ENCODE results near the gene SPATA21.

The SPATA21 gene

DNA sequence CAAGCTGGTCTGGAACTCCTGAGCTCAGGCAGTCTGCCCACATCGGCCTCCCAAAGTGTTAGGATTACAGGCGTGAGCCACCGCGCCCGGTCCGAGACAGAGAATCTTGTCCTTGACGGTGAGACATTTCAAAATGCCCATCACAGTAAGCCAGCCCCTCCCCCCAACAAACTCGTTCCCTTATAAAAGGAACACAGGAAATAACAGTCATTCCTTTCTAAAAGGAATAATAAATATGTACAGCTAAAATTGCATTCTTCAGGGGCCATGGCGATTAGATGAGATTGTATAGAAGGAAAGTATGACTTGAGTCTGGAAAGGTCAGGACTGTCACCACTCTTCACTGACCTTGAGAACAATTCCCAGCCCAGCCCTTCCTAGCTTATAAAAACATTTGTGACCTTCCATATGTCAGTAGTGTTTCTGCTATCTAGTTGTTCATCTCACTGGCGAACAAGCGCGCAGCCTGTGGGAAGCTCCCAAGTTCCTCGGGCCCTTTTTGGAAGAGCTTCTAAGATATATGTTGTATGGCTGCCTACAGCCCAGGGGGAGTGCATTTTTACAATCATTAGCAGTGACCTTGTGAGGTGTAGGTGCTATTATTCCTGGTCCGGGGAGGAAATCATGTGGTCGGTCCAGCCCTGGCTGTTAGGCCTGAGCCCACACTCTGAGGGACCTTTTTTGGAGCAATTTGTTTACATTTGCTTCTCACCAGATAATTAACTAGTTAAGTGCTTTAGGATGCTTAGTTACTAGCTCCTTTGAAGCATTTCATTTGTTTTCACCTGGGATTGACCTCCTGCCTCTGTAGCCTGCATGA, 61.5 kb downstream of the SPATA21 start:
- intact Hi-C loops (cut with DNase I; ENCODE audit: low total_unique reads): loop anchor here (10.0 kb wide), 1 partner anchor 291 kb away; no protein-coding TSS in a partner anchor
- Histone ChIP-seq H3K36me3 (no peaks in the 10 kb centered on the region), H3K27me3 (no peaks in the 10 kb centered on the region), H3K27ac (peak overlapping the region; percentile 46 to 48), H3K4me1 (peaks cover 0 to 96% (median 54%) of the 10 kb centered on the region in 4 donors), H3K9me3 (no peaks in the 10 kb centered on the region), H3K4me3 (peak overlapping the region in 1 of 2 donors; percentile 18)
- TF ChIP-seq, protein P1, sequence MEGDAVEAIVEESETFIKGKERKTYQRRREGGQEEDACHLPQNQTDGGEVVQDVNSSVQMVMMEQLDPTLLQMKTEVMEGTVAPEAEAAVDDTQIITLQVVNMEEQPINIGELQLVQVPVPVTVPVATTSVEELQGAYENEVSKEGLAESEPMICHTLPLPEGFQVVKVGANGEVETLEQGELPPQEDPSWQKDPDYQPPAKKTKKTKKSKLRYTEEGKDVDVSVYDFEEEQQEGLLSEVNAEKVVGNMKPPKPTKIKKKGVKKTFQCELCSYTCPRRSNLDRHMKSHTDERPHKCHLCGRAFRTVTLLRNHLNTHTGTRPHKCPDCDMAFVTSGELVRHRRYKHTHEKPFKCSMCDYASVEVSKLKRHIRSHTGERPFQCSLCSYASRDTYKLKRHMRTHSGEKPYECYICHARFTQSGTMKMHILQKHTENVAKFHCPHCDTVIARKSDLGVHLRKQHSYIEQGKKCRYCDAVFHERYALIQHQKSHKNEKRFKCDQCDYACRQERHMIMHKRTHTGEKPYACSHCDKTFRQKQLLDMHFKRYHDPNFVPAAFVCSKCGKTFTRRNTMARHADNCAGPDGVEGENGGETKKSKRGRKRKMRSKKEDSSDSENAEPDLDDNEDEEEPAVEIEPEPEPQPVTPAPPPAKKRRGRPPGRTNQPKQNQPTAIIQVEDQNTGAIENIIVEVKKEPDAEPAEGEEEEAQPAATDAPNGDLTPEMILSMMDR (IDR thresholded peaks at IDR 0.05): no peak
- no peak for DNase-seq

DNA sequence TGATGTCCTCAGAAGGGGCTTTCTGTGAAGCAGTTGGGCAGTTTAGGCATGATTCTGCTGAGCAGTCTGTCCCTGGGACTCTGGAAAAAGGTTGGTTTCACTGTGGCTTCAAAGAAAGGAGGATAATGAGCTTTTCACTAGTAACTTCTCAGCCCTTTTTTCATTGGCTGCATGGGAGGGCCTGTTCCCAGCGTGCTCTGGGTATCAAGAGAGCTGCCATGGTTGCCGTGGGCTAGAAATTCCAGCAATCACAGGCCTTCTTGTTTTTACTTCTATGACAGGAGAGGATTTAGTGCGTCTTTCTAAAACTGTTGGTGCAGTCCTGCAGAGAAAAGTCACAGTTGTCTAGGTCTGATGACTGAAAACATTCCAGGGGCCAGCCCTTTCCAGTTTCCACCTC, 63.0 kb downstream of the SPATA21 start:
- no peaks in the 10 kb centered on the region for H3K27me3 ChIP-seq
- peaks cover 0 to 98% (median 63%) of the 10 kb centered on the region in 4 donors for H3K4me1 ChIP-seq
- TF ChIP-seq, protein P1 (IDR thresholded peaks at IDR 0.05): no peak
- peak overlapping the region; percentile 3 to 48 for H3K27ac ChIP-seq
- H3K36me3 ChIP-seq: no peaks in the 10 kb centered on the region
- no peak overlapping the region for H3K4me3 ChIP-seq
- DNase-seq: no peak
- intact Hi-C loops (cut with DNase I; ENCODE audit: low total_unique reads): loop anchor here (10.0 kb wide), 1 partner anchor 289 kb away; no protein-coding TSS in a partner anchor
- H3K9me3 ChIP-seq: no peaks in the 10 kb centered on the region

DNA sequence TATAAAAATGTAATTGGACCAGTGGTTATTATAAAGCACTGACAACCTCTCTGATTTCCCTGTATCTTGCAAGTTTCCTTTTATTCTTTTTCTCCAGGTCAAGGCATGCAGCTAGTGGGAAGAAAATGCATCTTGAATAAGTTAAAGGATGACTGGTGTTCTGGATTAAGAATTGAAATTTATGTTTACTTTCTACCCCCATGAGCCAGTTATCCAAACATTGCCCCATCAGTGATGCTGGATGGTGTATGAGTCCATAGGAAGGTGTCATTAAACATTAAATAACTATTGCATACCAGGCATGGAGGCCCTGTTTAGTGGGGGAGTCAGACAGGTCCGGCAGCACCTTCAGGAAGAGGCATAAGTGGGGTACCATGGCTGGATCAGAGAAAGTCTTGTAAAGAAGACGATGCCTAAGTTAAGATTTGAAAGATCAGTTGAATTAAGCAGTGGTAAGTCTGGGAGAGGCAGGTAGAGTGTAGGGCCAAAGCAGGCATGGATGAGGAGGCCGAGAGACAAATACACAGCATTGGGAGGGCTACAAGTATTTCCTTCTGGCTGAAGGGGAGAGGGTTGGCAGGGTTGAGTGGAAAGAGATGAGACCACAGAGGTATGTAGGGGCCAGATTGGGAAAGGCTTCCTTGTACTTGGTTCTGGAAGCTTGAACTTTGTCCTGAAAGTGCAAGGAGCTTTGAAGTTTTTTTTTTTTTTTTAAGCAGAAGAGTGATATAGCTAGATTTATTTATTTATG, 64.5 kb downstream of the SPATA21 start:
- H3K4me1 ChIP-seq: peaks cover 0 to 94% (median 68%) of the 10 kb centered on the region in 4 donors
- intact Hi-C loops (cut with DNase I; ENCODE audit: low total_unique reads): loop anchor here (10.0 kb wide), 1 partner anchor 288 kb away; no protein-coding TSS in a partner anchor
- no peak for DNase-seq
- no peaks in the 10 kb centered on the region for H3K27me3 ChIP-seq
- no peaks in the 10 kb centered on the region for H3K9me3 ChIP-seq
- H3K4me3 ChIP-seq: no peak overlapping the region
- no peak overlapping the region for H3K27ac ChIP-seq
- TF ChIP-seq, protein P1 (IDR thresholded peaks at IDR 0.05): no peak
- H3K36me3 ChIP-seq: no peaks in the 10 kb centered on the region

DNA sequence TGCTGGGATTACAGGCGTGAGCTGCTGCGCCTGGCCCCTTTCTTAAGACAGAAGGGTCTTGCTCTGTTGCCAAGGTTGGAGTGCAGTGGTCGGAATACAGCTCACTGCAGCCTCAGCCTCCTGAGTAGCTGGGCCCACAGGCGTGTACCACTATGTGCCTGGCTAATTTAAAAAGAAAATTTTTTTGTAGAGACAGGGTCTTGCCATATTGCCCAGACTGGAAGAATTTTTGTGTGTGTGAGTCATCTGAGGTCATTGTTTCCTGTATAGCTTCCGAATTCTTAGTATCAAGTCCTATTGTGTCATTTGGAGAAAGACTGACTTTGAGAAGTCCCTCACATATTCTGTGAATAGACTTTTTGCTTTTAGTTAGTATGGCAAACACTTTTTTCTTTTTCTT, 65.5 kb downstream of the SPATA21 start:
- no peaks in the 10 kb centered on the region for H3K9me3 ChIP-seq
- H3K4me3 ChIP-seq: no peak overlapping the region
- no peaks in the 10 kb centered on the region for H3K36me3 ChIP-seq
- intact Hi-C loops (cut with DNase I; ENCODE audit: low total_unique reads): loop anchor here (10.0 kb wide), 1 partner anchor 287 kb away; no protein-coding TSS in a partner anchor
- DNase-seq: no peak
- no peak overlapping the region for H3K27ac ChIP-seq
- no peaks in the 10 kb centered on the region for H3K27me3 ChIP-seq
- peaks cover 0 to 85% (median 62%) of the 10 kb centered on the region in 4 donors for H3K4me1 ChIP-seq
- TF ChIP-seq, protein P1 (IDR thresholded peaks at IDR 0.05): no peak

DNA sequence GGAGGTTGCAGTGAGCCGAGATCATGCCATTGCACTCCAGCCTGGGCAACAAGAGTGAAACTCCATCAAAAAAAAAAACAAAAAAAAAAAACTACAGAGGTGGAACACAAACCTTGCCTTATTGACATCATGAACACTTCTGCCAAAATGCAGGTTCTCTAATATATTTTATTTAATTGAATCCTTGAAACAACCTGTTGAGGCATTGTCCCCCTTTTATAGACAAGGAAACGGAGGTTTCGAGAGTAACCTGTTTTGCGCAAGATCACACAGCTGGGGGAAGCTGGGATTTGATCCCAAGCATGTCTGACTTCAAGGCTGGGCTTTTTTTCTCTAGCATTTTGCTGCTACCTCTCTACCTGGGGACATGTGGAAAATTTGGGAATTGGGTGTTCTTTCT, 67.4 kb downstream of the SPATA21 start:
- no peak for DNase-seq

More for the DNA sequence above, 67.4 kb downstream of the SPATA21 start:
- Histone ChIP-seq H3K4me1 (peaks cover 0 to 83% (median 56%) of the 10 kb centered on the region in 4 donors), H3K9me3 (no peaks in the 10 kb centered on the region), H3K4me3 (no peak overlapping the region), H3K27me3 (no peaks in the 10 kb centered on the region), H3K36me3 (no peaks in the 10 kb centered on the region), H3K27ac (no peak overlapping the region)
- TF ChIP-seq, protein P1 (IDR thresholded peaks at IDR 0.05): no peak
- intact Hi-C loops (cut with DNase I; ENCODE audit: low total_unique reads): loop anchor here (10.0 kb wide), 2 partner anchors 165 to 285 kb away; no protein-coding TSS in a partner anchor
